Neural cell (in vitro differentiated cells): ENCODE data around the gene GNG3.

Experiments
- EP300 ChIP-seq: fragments of 450-650 bp; conservative IDR thresholded peaks from 2 replicates; pipeline ENCODE4 v1.6.1; 2014; ENCODE audit warnings: antibody characterized with exemption, mild to moderate bottlenecking, moderate library complexity; ENCODE audit not compliant: poor library complexity, severe bottlenecking
- EZH2 ChIP-seq: fragments of 200-600, 300-800 bp; shearing (Covaris generic), sonication (generic); IDR thresholded peaks from 2 replicates; pipeline ENCODE4 v1.6.1; 2014; ENCODE audit warnings: antibody characterized with exemption, low read length, borderline replicate concordance, mild to moderate bottlenecking; ENCODE audit not compliant: insufficient read depth, poor library complexity, severe bottlenecking
- MXI1 ChIP-seq: fragments of 450-650 bp; conservative IDR thresholded peaks from 2 replicates; pipeline ENCODE4 v1.6.1; 2014; ENCODE audit warnings: antibody characterized with exemption, mild to moderate bottlenecking; ENCODE audit not compliant: poor library complexity, severe bottlenecking
- POLR2AphosphoS5 ChIP-seq: IDR thresholded peaks from 2 replicates; pipeline ENCODE4 v1.6.1; 2012
- RAD21 ChIP-seq: fragments of 450-650 bp; conservative IDR thresholded peaks from 2 replicates; pipeline ENCODE4 v1.6.1; 2014; ENCODE audit warnings: antibody characterized with exemption, mild to moderate bottlenecking, moderate library complexity
- REST ChIP-seq: IDR thresholded peaks from 2 replicates; pipeline ENCODE4 v1.6.1; 2012; ENCODE audit warnings: borderline replicate concordance
- SMC3 ChIP-seq: fragments of 450-650 bp; conservative IDR thresholded peaks from 2 replicates; pipeline ENCODE4 v1.6.1; 2014; ENCODE audit warnings: antibody characterized with exemption, mild to moderate bottlenecking, moderate library complexity; ENCODE audit not compliant: poor library complexity
- TAF1 ChIP-seq: IDR thresholded peaks from 2 replicates; pipeline ENCODE4 v1.6.1; 2012; ENCODE audit warnings: low read depth
- TF ChIP-seq, protein P1 (sequence below): fragments of 450-650 bp; IDR thresholded peaks from 2 replicates; pipeline ENCODE4 v1.5.1; 2014; ENCODE audit warnings: antibody characterized with exemption, mild to moderate bottlenecking, moderate library complexity; ENCODE audit not compliant: poor library complexity, severe bottlenecking

DNA sequence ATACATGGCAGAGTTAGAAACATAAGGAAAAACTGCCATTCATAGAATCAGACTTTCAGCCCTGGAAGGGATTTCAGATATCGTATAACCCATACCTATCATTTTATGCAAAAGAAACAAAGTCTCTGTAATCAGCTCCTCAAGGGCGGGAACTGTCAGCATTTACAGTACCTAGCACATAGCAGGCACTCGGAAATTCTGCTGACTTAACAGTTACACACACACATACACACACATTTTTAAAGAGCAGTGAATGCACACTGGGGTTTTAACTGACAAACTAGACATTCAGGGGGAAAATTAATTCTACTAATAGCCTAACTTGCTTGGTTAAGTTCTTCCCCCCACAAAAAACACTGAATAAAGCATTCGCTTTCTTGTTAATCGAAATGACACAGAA lies 8.7 kb downstream of the GNG3 start:
- TF ChIP-seq, protein P1, sequence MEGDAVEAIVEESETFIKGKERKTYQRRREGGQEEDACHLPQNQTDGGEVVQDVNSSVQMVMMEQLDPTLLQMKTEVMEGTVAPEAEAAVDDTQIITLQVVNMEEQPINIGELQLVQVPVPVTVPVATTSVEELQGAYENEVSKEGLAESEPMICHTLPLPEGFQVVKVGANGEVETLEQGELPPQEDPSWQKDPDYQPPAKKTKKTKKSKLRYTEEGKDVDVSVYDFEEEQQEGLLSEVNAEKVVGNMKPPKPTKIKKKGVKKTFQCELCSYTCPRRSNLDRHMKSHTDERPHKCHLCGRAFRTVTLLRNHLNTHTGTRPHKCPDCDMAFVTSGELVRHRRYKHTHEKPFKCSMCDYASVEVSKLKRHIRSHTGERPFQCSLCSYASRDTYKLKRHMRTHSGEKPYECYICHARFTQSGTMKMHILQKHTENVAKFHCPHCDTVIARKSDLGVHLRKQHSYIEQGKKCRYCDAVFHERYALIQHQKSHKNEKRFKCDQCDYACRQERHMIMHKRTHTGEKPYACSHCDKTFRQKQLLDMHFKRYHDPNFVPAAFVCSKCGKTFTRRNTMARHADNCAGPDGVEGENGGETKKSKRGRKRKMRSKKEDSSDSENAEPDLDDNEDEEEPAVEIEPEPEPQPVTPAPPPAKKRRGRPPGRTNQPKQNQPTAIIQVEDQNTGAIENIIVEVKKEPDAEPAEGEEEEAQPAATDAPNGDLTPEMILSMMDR: no peak
- TF ChIP-seq REST (no peak), EZH2 (no peak), POLR2AphosphoS5 (no peak), EP300 (no peak), MXI1 (no peak), TAF1 (no peak), SMC3 (no peak), RAD21 (no peak)
